DMS79 (cell line): ENCODE data around the gene SIGLEC11.

Experiments used
- DNase-seq: peaks from one replicate; lab custom pipeline; 2025; lab: John Stamatoyannopoulos, UW

Gene SIGLEC11

DNA sequence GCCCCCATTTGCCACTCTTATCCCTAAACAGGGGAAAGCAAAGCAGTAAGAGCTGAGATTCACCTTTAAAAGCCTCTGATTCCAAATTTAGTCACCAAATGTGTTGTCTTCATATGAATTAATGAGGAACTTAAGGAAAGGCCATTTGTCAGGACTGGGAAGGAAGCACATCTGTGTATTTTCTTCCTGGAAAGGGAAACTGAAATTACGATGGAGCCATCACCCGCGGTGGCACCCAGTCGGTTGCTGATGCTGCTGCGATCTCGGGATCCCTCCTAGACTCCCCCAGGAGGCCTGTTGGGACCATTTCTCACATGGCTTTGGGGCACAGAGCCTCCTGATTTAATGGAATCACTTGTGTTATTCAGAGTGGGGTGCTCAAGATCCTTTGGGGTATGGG is 56.8 kb downstream of the SIGLEC11 start:
- no peak for DNase-seq
